ENCODE measurements around the gene DNM1L.
A peak's percentile ranks its signal among the peaks of the same experiment; 100 is the strongest.
"Not testable (repeated sequence)": the region's sequence is repeated elsewhere in the genome, so short reads cannot be mapped to it uniquely, and the experiment has no call there.

DNM1L gene

DNA sequence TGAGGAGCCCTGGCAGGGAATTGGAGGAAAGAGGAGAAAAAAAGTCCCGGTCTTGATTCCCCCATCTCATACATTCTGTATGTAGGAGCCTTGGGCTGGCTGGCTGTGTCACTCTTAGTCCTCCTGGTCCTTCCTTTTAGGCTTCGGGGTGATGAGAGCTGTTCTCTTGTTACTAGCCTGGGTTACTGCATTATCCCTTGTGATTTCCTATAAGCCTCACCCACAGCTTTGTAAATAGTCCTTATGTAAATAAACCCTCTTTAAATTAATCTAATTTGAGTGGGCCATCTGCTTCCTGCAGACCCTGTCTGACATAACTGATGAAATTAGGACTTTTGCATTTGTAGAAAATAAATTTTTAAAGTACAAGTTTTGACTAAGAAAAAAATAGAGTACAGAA, 19.2 kb downstream of the DNM1L start:
- DNase-seq, result no peak

DNA sequence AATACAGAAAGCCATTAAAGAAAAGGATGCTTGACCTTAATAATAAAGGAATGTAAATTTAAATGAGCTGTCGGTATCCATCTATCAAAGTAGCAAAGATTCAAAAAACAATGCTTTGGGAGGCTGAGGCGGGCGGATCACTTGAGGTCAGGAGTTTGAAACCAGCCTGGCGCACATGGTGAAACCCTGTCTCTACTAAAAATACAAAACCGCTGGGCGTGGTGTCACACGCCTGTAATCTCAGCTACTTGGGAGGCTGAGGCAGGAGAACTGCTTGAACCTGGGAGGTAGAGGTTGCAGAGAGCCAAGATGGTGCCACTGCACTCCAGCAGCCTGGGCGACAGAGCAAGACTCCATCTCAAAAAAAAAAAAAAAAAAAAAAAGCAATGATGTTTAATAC, 20.3 kb downstream of the DNM1L start:
- not testable (repeated sequence) for DNase-seq

DNA sequence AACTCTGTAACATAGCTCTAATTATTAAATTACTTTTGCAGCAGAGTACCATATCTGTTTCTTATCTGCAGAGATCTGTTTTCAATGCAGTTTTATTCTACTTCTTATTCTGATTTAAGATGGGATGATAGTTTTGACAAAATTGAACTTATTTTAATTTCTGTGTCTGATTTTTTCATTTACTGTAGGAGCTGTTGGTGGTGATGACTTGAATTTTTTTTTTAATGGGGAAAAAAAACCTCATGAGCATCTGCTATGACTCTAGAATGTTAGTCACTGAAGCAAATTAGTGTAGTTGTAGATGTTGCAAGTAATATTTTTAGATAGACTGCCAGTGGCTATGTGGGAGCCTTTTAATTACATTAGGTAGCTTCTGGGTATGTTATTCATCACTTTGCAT, 23.4 kb downstream of the DNM1L start:
- no peak for DNase-seq

DNA sequence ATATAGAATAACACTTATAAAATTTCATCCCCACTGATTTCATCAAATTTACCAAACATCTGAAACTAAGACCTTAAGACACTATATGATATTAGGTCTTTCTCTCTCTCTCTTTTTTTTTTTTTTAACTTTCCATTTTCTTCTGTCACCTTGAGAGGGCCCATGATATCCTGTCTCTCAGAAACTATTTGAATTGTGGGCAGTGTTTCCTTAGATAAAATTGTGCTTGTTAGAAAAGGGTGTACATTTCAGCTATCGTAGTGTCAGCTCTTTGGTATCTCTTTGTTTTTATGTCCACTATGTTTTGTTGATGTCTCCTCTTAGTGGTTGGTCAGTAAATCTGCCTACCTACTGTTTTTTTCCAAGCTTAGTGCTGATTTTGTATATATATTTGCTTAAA, 23.8 kb downstream of the DNM1L start:
- DNase-seq, result no peak

DNA sequence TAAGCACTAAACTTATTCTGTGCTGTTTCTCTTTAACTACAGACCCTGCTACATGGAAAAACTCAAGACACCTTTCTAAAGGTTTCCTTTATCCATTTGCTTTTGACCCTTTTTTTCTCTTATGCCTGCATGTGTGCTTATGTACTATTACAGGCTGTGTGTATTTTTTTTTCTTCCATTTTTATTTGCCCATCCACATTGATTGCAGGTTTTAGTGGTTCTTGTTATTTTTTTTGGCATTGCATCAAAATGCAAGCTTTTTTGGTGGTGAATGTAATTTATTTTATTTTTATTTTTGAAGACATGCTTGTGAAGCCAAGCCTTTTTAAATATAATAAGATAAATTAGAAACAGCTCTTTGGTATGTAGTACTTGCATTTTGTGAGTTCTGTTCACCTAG, 26.7 kb downstream of the DNM1L start:
- DNase-seq, result no peak

DNA sequence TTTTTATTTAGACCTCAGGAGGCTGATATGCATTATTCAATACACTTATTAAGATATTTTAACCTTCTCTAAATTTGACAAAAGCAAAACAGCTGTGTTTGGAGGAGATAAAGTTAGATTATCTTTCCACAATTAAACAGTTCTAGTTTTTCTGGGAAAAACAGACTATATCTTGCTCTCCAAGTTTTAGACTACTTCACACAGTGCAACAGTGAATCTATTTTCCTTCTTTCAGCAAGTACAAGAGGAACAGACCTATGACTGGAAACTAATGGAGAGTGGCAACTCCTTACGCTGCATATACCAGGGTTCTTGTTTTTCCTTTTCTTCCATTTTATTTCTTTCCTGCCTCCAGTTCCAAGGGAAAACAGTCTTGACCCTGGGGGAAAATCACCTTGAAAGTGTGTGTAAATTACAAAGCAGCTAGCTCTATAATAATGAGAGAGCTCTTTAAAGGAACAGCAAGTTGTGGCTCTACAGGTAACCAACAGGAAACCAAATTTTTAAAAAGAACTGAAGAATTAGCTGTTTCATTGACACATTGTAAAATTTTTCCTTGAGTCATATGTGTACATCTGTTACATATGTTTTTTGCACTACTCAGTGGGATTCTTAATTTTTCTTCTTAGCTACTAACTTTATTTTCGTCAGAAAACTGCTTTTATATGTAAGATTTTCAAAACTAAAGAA, 27.4 kb downstream of the DNM1L start:
- no peak for DNase-seq

DNA sequence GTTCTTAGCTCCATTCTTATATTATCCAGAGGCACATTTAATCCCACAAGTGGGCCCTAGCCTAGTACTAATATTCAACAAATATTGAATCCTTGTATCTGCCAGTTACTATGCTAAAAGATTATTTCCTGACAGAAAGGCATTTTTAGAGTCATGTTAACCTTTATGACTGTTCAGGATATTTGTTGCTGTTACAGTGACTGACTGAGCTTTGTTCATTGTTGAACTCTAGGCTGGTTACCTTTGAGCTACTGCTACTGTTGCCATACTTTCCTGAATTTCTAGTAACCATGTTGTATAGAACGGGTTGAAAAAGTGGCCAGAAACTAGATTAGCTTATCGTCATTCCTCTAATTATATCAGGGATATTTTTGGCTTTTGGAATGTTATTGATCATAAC, 29.8 kb downstream of the DNM1L start:
- no peak for DNase-seq

DNA sequence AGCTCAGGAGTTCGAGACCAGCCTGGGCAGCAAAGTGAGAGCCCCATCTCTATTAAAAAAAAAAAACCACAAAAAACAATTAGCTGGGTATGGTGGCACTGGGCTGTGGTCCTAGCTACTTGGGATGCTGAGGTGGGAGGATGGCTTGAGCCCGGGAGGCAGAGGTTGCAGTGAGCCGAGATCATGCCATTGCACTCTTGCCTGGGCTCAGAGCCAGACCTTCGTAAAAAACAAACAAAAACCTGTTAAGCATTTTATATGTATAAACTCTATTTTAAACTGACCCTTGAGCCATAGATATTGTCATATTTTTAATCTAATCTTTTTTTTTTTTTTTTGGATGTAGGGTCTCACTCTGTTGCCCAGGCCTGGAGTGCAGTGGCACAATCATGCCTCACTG, 35.7 kb downstream of the DNM1L start:
- DNase-seq, result no peak

DNA sequence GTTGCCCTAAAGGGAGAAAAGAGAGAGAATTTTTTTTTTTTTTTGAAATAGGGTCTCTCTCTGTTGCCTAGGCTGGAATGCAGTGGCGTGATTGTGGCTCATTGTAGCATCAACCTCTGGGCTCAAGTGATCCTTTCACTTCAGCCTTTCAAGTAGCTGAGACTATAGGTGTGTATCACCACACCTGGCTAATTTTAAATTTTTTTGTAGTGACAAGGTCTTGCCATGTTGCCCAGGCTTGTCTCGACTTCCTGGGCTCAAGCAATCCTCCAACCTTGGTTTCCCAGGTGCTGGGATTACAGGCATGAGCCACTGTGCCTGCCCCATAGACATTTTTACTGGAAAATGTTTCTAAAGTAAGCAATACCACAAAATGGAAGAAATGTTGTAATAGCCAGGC, 39.8 kb downstream of the DNM1L start:
- no peak for DNase-seq

DNA sequence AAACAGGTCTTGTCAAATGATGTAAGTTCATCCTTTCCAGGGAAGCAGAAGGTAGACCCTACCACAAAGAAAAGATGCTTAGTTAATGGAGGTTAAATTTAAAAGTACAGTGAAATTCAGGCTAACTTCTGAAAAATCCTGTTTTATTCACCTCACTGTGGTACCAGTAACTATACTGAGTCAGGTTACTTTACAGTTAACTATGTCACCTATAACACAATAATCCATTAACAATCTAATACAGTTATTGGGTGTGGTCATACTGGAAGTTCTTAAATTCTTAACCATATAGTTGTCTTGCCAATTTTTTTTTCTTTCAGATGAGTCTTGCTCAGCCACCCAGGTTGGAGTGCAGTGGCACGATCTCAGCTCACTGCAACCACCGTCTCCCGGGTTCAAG, 46.2 kb downstream of the DNM1L start:
- DNase-seq, result not testable (repeated sequence)

DNA sequence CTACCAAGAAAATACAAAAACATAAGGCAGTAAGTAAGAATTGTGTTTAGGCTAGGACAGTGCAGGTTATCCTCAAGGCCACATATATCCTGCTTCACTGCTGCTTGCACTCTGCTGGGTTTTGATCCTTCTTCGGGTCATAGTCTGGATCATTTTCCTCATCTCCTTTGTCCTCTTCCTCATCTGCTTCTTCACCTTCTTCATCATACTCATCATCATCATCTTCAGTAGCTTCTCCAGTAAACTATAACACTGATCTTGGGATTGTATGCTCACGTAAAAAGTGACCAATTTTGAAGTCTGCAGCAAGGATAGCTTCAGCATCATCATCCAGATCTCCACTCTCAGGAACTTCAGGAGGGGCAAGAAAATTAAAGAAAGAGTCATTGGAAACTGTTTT, 47.2 kb downstream of the DNM1L start:
- no peak for DNase-seq

DNA sequence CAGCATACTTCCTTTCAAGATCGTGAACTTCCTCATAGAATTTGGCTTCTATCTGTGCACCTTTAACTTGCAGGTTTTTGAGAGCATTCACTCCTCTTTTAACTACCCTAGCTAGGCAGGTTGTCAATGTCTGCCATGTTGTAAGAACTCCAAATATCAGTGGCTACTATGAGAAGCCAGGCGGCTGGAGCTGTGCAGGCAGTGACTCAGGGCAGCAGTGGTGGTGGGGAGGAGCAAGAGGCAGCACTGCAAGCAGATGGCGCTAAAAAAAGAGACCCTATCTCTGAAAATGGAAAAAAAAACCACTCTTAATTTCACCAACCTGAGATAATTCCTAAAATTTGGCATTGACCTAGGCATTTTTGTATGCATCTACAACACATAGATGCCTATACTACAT, 48.1 kb downstream of the DNM1L start:
- DNase-seq, result no peak

DNA sequence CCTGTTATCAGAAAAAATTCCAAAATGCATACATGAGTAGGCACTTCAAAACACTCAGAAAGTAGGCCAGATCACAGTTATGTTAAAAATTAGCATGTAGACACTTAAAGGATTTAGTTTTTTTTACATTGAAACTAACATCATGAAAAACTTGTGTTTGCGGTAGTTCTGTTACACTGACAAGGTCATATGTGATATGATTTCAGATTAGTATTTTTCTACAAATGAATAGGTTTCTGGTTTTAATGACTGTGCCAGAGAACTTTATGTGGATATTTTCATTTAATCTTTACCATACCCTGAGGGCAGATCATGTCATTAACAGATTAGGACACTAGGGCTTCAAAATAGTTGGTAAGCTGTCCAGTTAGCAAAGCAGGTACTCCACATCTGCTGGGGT, 55.9 kb downstream of the DNM1L start:
- DNase-seq, result no peak

DNA sequence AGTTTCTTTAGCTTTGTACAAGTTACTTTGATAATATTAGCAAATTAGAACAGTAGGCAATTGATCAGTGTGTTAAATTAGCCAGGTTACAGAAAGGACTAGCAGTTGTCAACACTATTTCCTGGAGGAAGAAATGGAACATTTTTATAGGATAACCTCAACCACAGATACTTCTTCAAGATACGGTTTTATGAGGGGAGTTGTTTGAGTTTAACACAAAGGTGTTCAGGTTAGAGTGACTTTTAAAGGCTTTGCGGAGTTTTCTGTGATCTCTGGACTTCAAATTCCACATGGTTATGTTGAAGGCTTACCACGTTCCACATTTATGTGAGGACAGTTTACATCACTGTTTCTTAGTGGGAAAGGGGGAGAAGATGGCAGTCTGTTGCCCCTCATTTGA, 57.3 kb downstream of the DNM1L start:
- no peak for DNase-seq

DNA sequence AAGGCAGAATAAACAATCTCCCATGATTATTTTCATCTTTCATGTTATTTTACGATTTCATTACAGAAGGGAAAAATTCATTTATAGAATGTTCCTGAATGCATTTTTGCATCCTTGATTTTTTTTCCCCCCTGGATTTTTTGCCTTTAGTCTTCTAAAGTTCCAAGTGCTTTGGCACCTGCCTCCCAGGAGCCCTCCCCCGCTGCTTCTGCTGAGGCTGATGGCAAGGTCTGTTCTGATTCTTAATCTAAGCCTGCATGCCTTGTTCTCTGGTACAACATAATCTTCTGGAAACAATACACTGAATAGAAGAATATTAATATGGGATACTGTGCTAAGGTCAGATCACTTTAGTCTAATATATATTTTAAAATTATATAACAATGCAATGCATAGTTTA, 58.6 kb downstream of the DNM1L start:
- DNase-seq, result no peak

DNA sequence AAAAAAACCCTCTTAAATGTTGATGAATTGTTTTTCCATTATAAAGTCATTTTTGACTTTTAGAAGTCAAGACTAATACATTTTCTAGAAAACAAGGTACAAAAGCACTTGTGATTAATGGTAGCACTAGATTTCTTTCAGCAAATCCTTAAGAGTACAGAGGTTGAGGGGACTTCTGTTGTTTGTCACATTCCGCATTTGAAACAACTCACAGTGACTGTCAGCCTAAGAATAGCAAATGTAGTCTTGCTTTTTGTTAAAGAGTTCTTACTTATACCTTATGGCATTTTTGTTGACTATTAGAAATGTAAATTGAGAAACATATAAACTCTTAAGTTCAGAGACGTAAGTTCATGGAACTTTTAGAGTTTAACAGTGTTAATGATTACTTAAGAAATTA, 60.2 kb downstream of the DNM1L start:
- DNase-seq, result no peak

DNA sequence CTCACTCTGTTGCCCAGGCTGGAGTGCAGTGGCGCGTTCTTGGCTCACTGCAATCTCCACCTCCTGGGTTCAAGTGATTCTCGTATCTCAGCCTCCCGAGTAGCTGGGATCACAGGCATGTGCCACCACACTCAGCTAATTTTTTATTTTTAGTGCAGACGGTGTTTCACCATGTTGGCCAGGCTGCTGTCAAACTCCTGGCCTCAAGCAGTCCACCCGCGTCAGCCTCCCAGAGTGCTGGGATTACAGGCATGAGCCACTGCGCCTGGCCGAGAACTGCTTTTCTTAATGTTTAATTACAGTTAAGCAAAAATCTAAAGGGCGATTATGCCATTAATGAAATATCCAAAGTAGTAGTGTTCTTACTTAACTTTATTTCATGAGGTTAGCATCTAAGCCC, 63.0 kb downstream of the DNM1L start:
- DNase-seq, result no peak

DNA sequence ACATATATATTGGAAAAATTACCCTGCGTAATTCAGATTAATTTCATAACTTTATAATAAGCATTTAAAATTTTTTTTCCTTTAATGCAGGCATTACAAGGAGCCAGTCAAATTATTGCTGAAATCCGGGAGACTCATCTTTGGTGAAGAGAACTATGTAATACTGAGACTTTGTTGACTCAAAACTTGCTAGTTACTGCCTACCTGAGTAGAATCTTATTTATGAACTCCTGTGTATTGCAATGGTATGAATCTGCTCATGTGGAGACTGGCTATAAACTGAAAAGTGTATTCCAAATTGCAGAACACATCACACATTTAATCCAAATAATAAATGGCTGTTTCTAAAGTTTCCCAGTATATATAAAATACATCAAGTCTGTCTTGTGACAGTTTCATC, 64.2 kb downstream of the DNM1L start:
- DNase-seq, result no peak

DNA sequence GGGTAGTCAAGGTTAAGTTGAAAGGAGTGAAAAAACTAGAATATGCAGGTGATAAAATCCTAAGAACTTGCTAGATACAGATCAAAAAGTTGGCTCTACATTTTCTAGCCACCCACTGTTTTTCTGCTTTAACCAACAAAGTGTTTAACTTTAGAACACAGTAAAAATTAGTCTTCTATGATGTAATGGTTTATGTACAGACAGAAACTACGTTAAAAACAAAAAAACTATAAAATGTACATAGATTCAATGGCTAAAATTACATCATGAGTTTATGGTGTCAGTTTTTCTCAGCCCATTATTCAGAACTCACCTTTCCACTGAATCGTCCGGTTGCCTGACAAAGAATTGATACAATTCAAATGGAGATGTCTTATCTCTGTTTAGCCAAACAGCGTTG, 74.5 kb downstream of the DNM1L start:
- DNase-seq, result no peak

DNA sequence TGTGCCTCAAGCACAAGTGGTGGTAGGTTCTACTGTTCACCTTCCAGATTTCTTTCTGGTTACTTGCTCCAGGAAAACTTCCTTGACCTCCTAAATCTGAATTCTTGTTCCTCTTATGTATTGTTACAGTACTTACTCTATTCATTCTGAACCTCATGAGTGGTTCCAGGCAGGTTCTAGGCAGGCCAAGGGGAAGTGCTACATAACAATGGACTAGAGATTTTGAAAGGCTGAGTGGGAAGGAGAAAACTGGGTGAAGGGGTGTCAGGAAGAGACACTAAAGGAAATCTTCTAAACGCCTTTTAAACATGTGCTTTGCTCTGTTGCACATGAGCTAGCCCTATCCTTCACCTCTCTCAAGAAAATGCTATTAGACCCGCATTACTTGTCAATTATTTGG, 75.0 kb downstream of the DNM1L start:
- DNase-seq, result no peak

DNA sequence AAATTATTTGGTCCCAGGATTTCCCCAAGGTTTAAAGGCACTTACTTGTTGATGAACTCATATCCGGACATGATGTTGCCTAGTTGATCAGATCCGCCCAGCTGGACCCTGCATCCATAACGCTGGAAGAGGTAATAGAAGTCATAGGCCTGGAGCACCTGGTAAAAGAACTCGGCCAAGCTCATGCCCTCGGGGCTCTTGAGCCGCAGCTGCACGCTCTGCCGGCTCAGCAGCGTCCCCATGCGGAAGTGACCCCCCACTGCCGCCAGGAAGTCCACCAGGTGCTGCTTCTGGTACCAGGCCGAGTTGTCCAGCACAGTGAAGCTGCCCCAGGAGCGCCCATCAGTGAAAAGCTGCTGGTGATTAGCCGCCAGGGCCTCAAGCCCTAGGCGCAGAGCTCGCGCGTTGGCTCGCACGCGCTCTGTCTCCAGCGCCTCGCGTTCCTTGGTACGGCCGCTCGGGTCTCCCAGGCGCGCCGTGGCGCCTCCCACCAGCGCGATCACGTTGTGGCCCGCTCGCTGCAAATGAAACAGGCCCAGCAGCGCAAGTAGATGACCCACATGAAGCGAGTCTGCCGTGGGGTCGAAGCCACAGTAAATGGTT, 76.1 kb downstream of the DNM1L start:
- DNase-seq, result peak in 1 of 2 experiments; percentile 8

DNA sequence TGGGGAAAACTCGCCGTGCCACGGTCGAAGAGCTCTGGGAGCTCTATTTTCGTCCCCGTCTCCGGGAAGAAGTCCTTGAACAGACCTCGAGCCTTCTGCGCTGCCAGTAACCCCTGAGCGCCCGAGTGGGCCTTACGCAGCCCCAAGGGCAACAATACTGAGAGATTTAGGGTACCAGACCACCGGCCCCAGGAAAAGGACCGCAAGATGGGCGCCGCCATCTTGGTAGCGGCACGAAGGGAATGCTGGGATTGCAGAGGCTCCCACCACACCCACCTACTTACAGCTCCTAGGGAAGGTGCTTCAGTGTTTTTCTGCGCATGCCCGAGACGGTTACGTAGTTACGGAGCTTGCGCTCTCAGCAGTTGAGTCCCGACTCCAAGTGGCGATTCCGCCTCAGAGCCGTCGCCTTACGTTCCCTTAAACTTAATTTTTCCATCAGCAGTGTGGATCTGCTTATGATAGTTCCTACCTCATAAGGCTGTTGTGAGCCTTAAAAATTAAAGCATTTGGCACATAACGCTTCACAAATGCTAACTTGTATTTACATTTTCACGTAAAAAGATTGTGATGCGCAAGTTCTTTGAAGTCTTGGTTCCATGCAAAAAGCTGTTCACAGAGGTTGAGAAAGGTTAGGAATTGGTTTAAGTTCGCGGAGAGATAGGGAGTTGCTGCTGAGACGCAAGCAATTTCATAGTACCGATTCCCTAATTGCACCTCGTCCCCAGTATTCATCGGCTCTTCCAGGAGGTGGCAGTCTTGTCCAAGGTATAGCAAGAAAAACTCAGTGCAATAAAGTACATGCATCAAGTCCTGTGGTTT, 76.8 kb downstream of the DNM1L start, which contains the start of gene YARS2:
Gene YARS2, minus strand, starts transcription at position 244 of the 822 bp plus-strand sequence. Its CDS starts 23 bp downstream, at position 221.
- DNase-seq, result peak; percentile 86 to 92

DNA sequence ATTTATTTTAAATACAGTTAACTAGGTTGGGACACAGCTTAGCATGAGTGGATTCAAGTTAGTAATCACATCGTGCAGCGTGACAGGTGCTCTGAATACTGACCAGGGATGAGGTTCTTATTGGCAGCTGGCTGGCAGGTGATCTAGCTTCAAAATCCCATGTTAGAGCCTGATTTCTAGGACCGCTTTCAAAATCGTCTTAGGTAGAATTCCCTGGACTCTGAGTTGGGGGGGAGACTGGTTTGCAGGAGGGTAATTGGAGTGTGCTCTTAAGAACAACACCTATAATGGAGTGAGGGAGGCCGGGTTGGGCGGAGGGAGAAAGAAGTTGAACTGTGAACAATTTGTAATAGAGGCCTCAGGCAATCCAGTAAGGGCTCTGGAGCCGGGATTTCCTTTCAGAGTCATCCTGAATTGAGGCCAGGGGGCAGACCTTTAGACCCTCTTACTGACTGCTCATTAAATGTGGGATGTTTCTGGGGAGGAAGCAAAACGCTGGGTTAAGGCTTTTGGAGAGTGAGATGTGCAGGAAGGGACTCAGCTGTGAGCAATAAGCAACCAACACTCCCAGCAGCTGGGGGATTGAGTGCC, 77.5 kb downstream of the DNM1L start:
- DNase-seq, result no peak

DNA sequence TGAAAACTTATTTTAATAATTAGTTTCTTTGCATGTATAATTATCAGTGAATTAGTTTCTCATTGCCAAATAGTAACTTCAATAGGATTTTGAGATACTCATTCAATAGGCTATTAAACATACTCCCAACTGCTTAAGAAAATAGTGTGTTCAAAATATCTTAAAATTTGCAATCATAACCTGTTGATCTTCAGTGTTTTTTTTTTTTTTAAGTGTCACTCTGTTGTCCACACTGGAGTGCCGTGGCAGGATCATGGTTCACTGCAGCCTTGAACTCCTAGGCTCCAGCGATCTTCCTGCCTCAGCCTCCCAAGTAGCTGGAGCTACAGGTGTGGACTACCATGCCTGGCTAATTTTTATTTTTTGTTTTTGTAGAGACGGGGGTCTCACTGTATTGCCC, 78.1 kb downstream of the DNM1L start:
- no peak for DNase-seq

Data from NCI-H187 (cell line).